Neural cell (in vitro differentiated cells): ENCODE measurements around the gene GDPD3.
"Not testable (repeated sequence)": the region's sequence is repeated elsewhere in the genome, so short reads cannot be mapped to it uniquely, and the experiment has no call there.

Experiments
- POLR2AphosphoS5 ChIP-seq: IDR thresholded peaks from 2 replicates; pipeline ENCODE4 v1.6.1; 2012
- REST ChIP-seq: IDR thresholded peaks from 2 replicates; pipeline ENCODE4 v1.6.1; 2012; ENCODE audit warnings: borderline replicate concordance
- TF ChIP-seq, protein P1 (sequence below): fragments of 450-650 bp; IDR thresholded peaks from 2 replicates; pipeline ENCODE4 v1.5.1; 2014; ENCODE audit warnings: antibody characterized with exemption, mild to moderate bottlenecking, moderate library complexity; ENCODE audit not compliant: poor library complexity, severe bottlenecking

- not testable (repeated sequence) for TF ChIP-seq POLR2AphosphoS5, REST
- TF ChIP-seq, protein P1, sequence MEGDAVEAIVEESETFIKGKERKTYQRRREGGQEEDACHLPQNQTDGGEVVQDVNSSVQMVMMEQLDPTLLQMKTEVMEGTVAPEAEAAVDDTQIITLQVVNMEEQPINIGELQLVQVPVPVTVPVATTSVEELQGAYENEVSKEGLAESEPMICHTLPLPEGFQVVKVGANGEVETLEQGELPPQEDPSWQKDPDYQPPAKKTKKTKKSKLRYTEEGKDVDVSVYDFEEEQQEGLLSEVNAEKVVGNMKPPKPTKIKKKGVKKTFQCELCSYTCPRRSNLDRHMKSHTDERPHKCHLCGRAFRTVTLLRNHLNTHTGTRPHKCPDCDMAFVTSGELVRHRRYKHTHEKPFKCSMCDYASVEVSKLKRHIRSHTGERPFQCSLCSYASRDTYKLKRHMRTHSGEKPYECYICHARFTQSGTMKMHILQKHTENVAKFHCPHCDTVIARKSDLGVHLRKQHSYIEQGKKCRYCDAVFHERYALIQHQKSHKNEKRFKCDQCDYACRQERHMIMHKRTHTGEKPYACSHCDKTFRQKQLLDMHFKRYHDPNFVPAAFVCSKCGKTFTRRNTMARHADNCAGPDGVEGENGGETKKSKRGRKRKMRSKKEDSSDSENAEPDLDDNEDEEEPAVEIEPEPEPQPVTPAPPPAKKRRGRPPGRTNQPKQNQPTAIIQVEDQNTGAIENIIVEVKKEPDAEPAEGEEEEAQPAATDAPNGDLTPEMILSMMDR, result not testable (repeated sequence)
Measured at GRCh38 chr16:30125690-30126089, 12.4 kb upstream of the GDPD3 start.
